ENCODE data around the gene KDM2B.

DNA sequence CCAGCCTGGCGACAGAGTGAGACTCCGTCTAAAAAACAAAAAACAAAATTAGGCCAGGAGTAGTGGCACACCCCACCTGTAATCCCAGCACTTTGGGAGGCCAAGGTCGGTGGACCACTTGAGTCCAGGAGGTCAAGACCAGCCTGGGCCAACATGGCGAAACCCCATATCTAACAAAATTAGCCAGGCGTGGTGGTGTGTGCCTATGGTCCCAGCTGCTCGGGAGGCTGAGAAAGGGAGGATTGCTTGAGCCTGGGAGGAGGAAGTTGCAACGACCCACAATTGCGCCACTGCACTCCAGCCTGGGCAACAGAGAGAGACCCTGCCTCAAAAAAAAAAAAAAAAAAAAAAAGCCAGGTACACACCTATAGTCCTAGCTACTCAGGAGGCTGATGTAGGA lies 37.0 kb downstream of the KDM2B start:
- TF ChIP-seq, protein P1, sequence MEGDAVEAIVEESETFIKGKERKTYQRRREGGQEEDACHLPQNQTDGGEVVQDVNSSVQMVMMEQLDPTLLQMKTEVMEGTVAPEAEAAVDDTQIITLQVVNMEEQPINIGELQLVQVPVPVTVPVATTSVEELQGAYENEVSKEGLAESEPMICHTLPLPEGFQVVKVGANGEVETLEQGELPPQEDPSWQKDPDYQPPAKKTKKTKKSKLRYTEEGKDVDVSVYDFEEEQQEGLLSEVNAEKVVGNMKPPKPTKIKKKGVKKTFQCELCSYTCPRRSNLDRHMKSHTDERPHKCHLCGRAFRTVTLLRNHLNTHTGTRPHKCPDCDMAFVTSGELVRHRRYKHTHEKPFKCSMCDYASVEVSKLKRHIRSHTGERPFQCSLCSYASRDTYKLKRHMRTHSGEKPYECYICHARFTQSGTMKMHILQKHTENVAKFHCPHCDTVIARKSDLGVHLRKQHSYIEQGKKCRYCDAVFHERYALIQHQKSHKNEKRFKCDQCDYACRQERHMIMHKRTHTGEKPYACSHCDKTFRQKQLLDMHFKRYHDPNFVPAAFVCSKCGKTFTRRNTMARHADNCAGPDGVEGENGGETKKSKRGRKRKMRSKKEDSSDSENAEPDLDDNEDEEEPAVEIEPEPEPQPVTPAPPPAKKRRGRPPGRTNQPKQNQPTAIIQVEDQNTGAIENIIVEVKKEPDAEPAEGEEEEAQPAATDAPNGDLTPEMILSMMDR (IDR thresholded peaks at IDR 0.05; ENCODE audit: poor library complexity), result no peak
- TF ChIP-seq EZH2 (IDR thresholded peaks at IDR 0.05; ENCODE audit: borderline replicate concordance) (no peak), EZH2phosphoT487 (IDR thresholded peaks at IDR 0.05; ENCODE audit: low read depth, severe bottlenecking, unreplicated experiment) (no peak)
